HUES6 (cell line): Measurements from ENCODE around the gene YPEL4.
"Not testable (repeated sequence)": the region's sequence is repeated elsewhere in the genome, so short reads cannot be mapped to it uniquely, and the experiment has no call there.

Experiments used
- H3K27ac ChIP-seq: 2 replicates; pipeline ENCODE4 v1.7.0; 2013; ENCODE audit warnings: low read depth, mild to moderate bottlenecking, low read length, inconsistent platforms
- H3K27me3 ChIP-seq: 2 replicates; pipeline ENCODE4 v1.6.1; 2013; ENCODE audit warnings: low read length; ENCODE audit not compliant: control insufficient read depth, insufficient read depth
- H3K36me3 ChIP-seq: 2 replicates; pipeline ENCODE4 v1.6.1; 2013; ENCODE audit warnings: low read length; ENCODE audit not compliant: control insufficient read depth, insufficient read depth
- H3K4me1 ChIP-seq: 2 replicates; pipeline ENCODE4 v1.6.1; 2013; ENCODE audit warnings: low read length; ENCODE audit not compliant: control insufficient read depth, insufficient read depth
- H3K4me3 ChIP-seq: 2 replicates; pipeline ENCODE4 v1.5.1; 2013; ENCODE audit warnings: low read depth, low read length
- H3K9ac ChIP-seq: one replicate; pipeline ENCODE4 v1.6.1; 2013; ENCODE audit warnings: mild to moderate bottlenecking, low read length
- H3K9me3 ChIP-seq: 2 replicates; pipeline ENCODE4 v1.6.1; 2013; ENCODE audit warnings: low read depth, low read length; ENCODE audit not compliant: control insufficient read depth, insufficient read depth

Gene YPEL4

DNA sequence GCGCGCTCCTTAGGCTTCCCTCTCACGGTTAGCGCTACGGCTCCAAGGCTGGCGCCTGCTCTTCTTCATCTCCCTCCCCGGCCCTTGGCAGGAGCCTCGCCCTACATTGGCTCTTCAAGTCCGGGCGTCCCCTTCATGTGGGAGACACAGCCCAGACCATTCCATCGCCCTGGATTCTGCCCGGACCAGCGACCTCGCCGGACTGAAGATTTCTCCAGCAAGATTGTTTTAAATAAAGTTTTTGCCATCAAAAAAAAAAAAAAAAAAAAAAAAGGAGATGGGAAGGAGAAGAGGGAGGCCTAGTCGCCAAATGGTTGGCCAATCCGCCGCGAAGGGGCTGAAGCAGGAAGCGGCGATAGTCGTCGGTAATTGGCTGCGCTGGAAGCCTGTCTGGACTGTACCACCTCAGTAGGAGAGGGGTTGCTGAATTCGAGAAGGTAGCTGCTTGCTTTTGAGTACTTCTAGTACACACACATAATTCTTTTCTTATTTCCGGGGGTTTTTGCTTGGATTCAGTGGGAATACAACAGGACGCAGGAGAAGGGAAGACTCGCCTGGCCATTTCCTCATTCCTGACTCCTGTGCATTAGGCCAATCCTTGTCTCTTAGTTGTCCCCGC lies 17.5 kb upstream of the YPEL4 start:
- H3K27ac ChIP-seq = peak overlapping the region; percentile 97
- H3K4me1 ChIP-seq = peaks cover 4% of the 10 kb centered on the region; the same call in 1 of the 2 replicates
- H3K4me3 ChIP-seq = peak overlapping the region; percentile 87
- H3K9ac ChIP-seq = peak overlapping the region; percentile 96
- no peaks in the 10 kb centered on the region for H3K27me3 ChIP-seq
- H3K9me3 ChIP-seq = no peaks in the 10 kb centered on the region
- peaks cover 7% of the 10 kb centered on the region for H3K36me3 ChIP-seq

DNA sequence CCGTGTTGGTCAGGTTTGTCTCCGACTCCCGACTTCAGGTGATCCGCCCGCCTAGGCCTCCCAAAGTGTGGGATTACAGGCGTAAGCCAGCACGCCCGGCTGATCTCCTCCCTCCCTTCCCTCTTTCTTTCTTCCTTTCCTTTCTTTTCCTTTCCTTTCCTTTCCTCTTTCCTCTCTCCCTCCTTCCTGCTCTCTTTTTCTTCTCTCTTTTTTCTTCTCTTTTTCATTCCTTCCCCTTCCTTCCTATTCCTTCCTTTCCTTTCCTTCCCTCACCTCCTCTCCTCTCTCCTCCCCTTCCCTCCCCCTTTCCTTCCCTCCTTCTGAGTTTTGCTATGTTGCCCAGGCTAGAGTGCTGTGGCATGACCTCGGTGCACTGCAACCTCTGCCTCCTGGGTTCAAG lies 14.3 kb upstream of the YPEL4 start:
- Histone ChIP-seq H3K9ac (no peak overlapping the region), H3K27me3 (no peaks in the 10 kb centered on the region), H3K4me3 (no peak overlapping the region), H3K4me1 (peaks cover under 1% of the 10 kb centered on the region; the same call in 1 of the 2 replicates), H3K27ac (no peak overlapping the region), H3K9me3 (no peaks in the 10 kb centered on the region), H3K36me3 (peaks cover 24% of the 10 kb centered on the region)

DNA sequence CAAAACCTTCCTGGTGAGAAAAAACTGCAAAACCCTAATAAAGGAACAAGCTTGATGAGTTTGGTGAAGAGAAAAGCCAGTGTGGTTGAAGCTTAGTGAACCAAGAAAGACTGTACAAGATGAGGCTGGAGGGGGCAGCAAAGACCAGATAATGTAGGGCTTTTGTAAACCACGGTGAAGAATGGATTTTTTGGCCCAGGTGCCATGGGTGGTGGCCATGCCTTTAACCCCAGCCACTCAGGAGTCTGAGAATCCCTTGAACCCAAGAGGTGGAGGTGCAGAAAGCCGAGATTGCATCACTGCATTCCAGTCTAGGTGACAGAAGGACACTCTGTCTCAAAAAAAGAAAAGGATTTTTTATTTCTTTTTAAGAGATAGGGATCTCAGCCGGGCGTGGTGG lies 13.2 kb upstream of the YPEL4 start:
- H3K9ac ChIP-seq = no peak overlapping the region
- H3K36me3 ChIP-seq = peaks cover 24% of the 10 kb centered on the region
- H3K4me1 ChIP-seq = no peaks in the 10 kb centered on the region
- no peaks in the 10 kb centered on the region for H3K9me3 ChIP-seq
- H3K27me3 ChIP-seq = no peaks in the 10 kb centered on the region
- H3K27ac ChIP-seq = no peak overlapping the region
- no peak overlapping the region for H3K4me3 ChIP-seq

DNA sequence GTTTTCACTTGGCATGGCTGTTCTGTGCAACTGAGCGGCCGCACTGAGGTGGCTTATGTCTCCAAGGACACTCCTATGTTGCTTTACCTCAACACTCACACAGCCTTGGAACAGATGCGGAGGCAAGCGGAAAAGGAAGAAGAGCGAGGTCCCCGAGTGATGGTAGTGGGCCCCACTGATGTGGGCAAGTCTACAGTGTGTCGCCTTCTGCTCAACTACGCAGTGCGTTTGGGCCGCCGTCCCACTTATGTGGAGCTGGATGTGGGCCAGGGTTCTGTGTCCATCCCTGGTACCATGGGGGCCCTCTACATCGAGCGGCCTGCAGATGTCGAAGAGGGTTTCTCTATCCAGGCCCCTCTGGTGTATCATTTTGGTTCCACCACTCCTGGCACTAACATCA lies 10.0 kb upstream of the YPEL4 start:
- H3K27ac ChIP-seq = no peak overlapping the region
- no peaks in the 10 kb centered on the region for H3K9me3 ChIP-seq
- H3K4me1 ChIP-seq = no peaks in the 10 kb centered on the region
- H3K4me3 ChIP-seq = no peak overlapping the region
- H3K9ac ChIP-seq = no peak overlapping the region
- H3K36me3 ChIP-seq = peaks cover 24% of the 10 kb centered on the region
- H3K27me3 ChIP-seq = no peaks in the 10 kb centered on the region

DNA sequence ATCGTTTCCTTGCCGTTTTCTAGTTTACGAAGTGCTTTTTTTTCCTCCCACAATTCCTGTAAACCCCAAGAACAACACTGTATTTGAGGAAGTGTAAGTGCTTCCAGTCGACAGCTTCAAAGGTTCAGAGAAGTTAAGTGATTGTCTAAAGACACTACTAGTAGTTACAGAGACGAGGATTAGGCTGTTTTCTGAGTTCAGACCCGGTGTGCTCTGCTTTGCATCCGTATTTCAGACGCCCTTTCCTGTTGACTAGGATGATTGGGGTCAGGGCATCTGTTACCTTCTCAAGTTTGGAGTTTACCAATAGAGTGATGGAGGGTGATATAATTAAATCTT lies 8.3 kb upstream of the YPEL4 start:
- peak overlapping the region; percentile 81 for H3K9ac ChIP-seq
- H3K4me1 ChIP-seq = peaks cover 2% of the 10 kb centered on the region; the same call in 1 of the 2 replicates
- H3K27ac ChIP-seq = no peak overlapping the region
- peaks cover 24% of the 10 kb centered on the region for H3K36me3 ChIP-seq
- H3K9me3 ChIP-seq = no peaks in the 10 kb centered on the region
- peak overlapping the region; percentile 89 for H3K4me3 ChIP-seq
- no peaks in the 10 kb centered on the region for H3K27me3 ChIP-seq

DNA sequence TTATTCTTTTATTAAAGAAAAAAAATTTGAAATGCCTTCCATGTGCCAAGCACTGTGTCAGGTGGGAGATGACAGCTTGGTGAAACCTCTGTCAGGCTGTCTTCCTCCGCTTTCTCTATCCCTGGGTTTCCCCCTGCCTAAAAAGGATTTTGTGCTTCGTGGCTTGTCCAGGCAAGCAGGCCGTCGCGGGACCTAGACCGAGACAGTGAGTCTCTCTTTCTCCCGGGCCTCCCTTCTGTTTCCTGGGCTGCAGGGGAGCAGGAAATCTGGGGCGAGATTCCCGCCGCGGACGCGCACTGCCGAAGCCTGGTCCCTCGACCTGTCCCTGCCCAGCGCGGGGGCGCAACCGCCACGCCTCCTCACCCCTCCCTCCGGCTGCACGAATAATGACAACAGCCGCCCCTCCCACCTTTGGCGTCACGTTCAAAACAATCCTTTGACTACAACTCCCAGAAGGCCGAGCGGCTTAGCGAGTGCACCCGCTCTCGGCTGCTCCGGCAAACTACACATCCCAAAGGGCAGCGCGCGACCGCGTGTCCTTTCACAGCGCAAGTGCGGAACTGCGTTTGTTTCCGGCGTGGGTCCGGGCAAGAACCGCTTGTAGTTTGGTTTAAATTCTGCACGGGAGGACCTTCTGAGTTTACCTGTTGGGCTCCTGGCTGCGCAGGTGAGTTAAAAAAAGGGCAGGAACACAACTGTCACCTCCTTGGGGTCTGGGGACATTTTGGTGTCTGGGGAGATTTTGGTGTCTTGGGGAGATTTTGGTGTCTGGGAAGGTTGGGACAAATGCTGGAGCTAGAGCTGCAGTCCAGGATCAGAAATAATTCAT lies 7.7 kb upstream of the YPEL4 start, which contains the start of gene CLP1:
TSS of gene CLP1 (plus strand) at position 569 of the 829 bp plus-strand sequence. CDS start 1,715 bp downstream, outside the sequence.
- peak within 1 kb of the TSS; percentile 81 for H3K9ac ChIP-seq
- H3K27ac ChIP-seq = no peak within 1 kb of the TSS
- no peaks in the 10 kb centered on the region for H3K9me3 ChIP-seq
- H3K36me3 ChIP-seq = peaks cover 24% of the 10 kb centered on the region
- H3K27me3 ChIP-seq = no peaks in the 10 kb centered on the region
- H3K4me1 ChIP-seq = peaks cover 6% of the 10 kb centered on the region; the same call in 1 of the 2 replicates
- H3K4me3 ChIP-seq = peak within 1 kb of the TSS; percentile 89

DNA sequence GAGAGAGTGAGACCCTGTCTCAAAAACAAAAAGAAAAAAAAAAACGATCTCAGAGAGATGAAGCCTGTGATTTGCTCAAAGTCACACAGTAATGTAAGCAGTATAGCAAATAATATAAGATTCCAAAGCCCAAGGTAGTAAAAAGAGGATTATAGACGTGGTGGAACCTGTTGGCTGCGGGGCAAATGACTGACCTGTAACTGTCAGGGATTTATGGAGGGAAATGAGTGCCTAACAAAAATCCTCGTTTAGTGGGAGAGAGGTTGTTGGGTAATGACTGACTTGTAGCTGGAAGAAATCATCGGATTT lies 7.1 kb upstream of the YPEL4 start:
- Histone ChIP-seq H3K9me3 (no peaks in the 10 kb centered on the region), H3K4me1 (peaks cover 6% of the 10 kb centered on the region; the same call in 1 of the 2 replicates), H3K36me3 (peaks cover 24% of the 10 kb centered on the region), H3K9ac (peak overlapping the region; percentile 63), H3K4me3 (peak overlapping the region; percentile 89), H3K27me3 (no peaks in the 10 kb centered on the region), H3K27ac (no peak overlapping the region)

DNA sequence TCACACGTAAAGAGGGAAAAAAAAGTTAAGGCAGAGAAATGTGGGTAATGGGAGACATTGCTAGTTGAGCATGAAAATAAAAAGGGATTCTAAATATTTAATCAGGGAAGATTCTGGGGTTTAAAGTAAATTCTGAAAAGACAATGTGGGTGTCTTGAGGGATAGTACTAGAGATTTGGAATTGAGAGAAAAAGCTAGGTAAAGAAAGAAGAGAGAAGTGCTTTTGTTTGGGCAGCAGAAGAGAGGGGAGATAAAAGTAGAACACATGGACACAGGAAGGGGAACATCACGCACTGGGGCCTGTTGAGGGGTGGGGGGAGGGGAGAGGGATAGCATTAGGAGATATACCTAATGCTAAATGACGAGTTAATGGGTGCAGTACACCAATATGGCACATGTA lies 3.5 kb upstream of the YPEL4 start:
- Histone ChIP-seq H3K4me3 (no peak overlapping the region), H3K27ac (no peak overlapping the region), H3K9ac (no peak overlapping the region), H3K9me3 (no peaks in the 10 kb centered on the region), H3K4me1 (peaks cover 22% of the 10 kb centered on the region), H3K36me3 (no peaks in the 10 kb centered on the region), H3K27me3 (no peaks in the 10 kb centered on the region)

DNA sequence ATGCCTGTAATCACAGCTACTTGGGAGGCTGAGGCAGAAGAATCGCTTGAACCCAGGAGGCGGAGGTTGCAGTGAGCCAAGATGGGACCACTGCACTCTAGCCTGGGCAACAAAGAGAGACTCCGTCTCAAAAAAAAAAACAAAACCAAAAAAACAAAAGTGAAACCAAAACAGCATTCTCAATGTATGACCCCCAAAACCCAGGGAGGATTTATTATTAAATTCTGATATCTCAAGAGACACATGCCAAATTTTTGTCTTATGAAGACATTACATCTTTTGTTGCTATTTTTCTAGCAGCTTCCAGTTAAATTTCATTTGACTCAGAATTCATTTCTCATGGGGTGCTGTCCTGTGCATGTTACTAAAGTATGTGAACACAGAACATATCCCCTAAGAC lies 3.0 kb upstream of the YPEL4 start:
- Histone ChIP-seq H3K36me3 (no peaks in the 10 kb centered on the region), H3K4me3 (no peak overlapping the region), H3K27me3 (no peaks in the 10 kb centered on the region), H3K4me1 (peaks cover 27% of the 10 kb centered on the region), H3K9ac (no peak overlapping the region), H3K27ac (no peak overlapping the region), H3K9me3 (no peaks in the 10 kb centered on the region)

DNA sequence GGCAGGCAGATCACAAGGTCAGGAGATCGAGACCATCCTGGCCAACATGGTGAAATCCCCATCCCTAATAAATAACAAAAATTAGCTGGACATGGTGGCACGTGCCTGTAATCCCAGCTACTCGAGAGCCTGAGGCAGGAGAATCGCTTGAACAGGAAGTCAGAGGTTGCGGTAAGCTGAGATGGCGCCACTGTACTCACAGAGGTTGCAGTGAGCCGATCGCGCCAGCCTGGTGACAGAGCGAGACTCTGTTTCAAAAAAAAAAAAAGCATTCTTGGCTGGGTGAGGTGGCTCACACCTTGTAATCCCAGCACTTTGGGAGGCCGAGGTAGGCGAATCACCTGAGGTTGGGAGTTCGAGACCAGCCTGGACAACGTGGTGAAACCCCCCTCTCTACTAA lies 2.5 kb upstream of the YPEL4 start:
- not testable (repeated sequence) for H3K4me3 ChIP-seq, H3K27ac ChIP-seq, H3K36me3 ChIP-seq, H3K27me3 ChIP-seq, H3K9ac ChIP-seq, H3K9me3 ChIP-seq
- peaks cover 31% of the 10 kb centered on the region for H3K4me1 ChIP-seq

DNA sequence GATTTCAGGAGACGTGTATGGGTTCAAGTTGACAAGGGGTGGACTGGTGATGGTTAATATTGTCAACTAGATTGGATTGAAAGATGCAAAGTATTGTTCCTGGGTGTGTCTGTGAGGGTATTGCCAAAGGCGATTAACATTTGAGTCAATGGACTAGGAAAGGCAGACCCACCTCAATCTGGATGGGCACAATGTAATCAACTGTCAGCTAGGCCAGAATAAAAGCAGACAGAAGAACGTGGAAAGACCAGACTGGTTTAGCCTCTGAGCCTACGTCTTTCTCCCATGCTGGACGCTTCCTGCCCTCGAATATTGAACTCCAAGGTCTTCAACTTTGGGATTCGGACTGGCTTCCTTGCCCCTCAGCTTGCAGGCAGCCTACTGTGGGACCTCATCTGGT lies 1.7 kb upstream of the YPEL4 start:
- Histone ChIP-seq H3K9ac (no peak overlapping the region), H3K4me1 (peaks cover 39% of the 10 kb centered on the region), H3K27me3 (no peaks in the 10 kb centered on the region), H3K9me3 (no peaks in the 10 kb centered on the region), H3K27ac (no peak overlapping the region), H3K4me3 (no peak overlapping the region), H3K36me3 (no peaks in the 10 kb centered on the region)
